OCI-LY3 (cell line): ENCODE measurements around the gene C9orf153.

Experiments used
- EZH2phosphoT487 ChIP-seq: fragments of 200-600 bp; shearing (Covaris generic); IDR thresholded peaks from 2 replicates; pipeline ENCODE4 v1.6.1; 2018; ENCODE audit warnings: antibody characterized with exemption, mixed run types, low read depth
- TF ChIP-seq, protein P1 (sequence below): fragments of 200-600, 300-600 bp; sonication (generic); IDR thresholded peaks from 2 replicates; pipeline ENCODE4 v1.5.1; 2014; ENCODE audit warnings: antibody characterized with exemption, low read length, low read depth

- TF ChIP-seq, protein P1, sequence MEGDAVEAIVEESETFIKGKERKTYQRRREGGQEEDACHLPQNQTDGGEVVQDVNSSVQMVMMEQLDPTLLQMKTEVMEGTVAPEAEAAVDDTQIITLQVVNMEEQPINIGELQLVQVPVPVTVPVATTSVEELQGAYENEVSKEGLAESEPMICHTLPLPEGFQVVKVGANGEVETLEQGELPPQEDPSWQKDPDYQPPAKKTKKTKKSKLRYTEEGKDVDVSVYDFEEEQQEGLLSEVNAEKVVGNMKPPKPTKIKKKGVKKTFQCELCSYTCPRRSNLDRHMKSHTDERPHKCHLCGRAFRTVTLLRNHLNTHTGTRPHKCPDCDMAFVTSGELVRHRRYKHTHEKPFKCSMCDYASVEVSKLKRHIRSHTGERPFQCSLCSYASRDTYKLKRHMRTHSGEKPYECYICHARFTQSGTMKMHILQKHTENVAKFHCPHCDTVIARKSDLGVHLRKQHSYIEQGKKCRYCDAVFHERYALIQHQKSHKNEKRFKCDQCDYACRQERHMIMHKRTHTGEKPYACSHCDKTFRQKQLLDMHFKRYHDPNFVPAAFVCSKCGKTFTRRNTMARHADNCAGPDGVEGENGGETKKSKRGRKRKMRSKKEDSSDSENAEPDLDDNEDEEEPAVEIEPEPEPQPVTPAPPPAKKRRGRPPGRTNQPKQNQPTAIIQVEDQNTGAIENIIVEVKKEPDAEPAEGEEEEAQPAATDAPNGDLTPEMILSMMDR, result no peak
- no peak for TF ChIP-seq EZH2phosphoT487
These were observed 41.2 kb upstream of the C9orf153 start for GRCh38 chr9:86300701-86301100.
